ENCODE results near the gene SGTA. TPM values are rescaled to one million over a fixed set of nuclear protein-coding genes. Genes with fewer than 3 reads are reported as not detected.

SGTA gene
- total and polyA plus RNA-seq, 2 donors from 2014 or later: 50.4 to 66.2 TPM

DNA sequence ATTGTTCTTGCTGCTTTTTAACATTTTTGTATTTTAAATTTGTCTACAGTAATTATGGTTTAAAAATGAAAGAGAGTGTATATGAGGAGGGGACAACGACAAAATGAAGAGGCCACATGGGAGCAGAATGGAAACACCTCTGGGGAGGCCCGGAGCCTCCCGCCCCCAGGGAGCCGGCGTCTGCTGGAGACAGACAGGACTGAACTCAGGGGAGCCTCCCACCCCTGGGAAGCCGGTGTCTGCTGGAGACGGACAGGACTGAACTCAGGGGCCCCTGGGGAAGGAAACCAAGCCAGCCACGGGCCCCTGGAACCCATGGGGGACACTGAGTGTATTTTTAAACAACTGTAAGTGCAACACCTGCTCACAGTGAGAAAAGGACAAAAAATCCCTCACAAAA lies 26.6 kb downstream of the SGTA start:
- Histone ChIP-seq H3K4me3 (ENCODE audit: low read length in 3 of 3) (no peak overlapping the region), H3K4me1 (ENCODE audit: control insufficient read depth in 2 of 3, insufficient read depth in 2 of 3, low read depth in 1 of 3, low read length in 3 of 3) (no peaks in the 10 kb centered on the region), H3K36me3 (ENCODE audit: control insufficient read depth in 2 of 3, insufficient read depth in 3 of 3, low read length in 3 of 3) (peaks cover 0 to 13% (median 7%) of the 10 kb centered on the region in 3 donors), H3K27me3 (ENCODE audit: control insufficient read depth, insufficient read depth, low read length) (no peaks in the 10 kb centered on the region), H3K9ac (ENCODE audit: low read length in 3 of 3) (no peak overlapping the region), H3K9me3 (ENCODE audit: control insufficient read depth in 2 of 3, insufficient read depth in 1 of 3, low read length in 3 of 3) (no peaks in the 10 kb centered on the region), H3K27ac (ENCODE audit: low read depth in 2 of 2, low read length in 2 of 2) (no peak overlapping the region)
- DNase-seq: no peak
- intact Hi-C loops (cut with DNase I): no loop called here
- no peak for FAIRE-seq
- TF ChIP-seq CTCF (IDR thresholded peaks at IDR 0.05; ENCODE audit: borderline replicate concordance, extremely low read depth, insufficient read depth): no peak

DNA sequence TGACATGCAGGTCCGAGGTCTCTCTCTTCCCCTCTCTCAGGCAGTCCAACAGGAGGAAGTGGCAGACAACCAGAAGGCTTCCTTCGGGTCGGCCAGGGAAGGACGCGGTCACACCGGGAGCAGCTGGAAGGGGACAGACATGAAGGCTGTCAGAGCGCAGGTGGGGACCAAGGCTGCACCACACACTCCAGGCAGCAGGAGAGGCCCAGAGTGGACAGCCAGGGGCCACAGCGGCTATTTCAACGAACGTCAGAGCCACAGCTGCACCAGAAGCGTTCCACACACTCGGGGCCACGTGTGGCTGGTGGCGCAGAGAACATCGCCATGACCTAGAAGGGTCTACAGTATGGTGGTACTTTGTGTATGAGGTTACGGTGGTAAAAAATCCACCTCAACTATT lies 27.3 kb downstream of the SGTA start:
- Histone ChIP-seq H3K36me3 (ENCODE audit: control insufficient read depth in 2 of 3, insufficient read depth in 3 of 3, low read length in 3 of 3) (peaks cover 0 to 10% (median 7%) of the 10 kb centered on the region in 3 donors), H3K27me3 (ENCODE audit: control insufficient read depth, insufficient read depth, low read length) (no peaks in the 10 kb centered on the region), H3K27ac (ENCODE audit: low read depth in 2 of 2, low read length in 2 of 2) (no peak overlapping the region), H3K9me3 (ENCODE audit: control insufficient read depth in 2 of 3, insufficient read depth in 1 of 3, low read length in 3 of 3) (no peaks in the 10 kb centered on the region), H3K9ac (ENCODE audit: low read length in 3 of 3) (no peak overlapping the region), H3K4me3 (ENCODE audit: low read length in 3 of 3) (no peak overlapping the region), H3K4me1 (ENCODE audit: control insufficient read depth in 2 of 3, insufficient read depth in 2 of 3, low read depth in 1 of 3, low read length in 3 of 3) (no peaks in the 10 kb centered on the region)
- DNase-seq: no peak
- TF ChIP-seq CTCF (IDR thresholded peaks at IDR 0.05; ENCODE audit: borderline replicate concordance, extremely low read depth, insufficient read depth): no peak
- FAIRE-seq: no peak
- intact Hi-C loops (cut with DNase I): no loop called here

GRCh38 chr19:2755448-2755705 lies 27.7 kb downstream of the SGTA start:
- Histone ChIP-seq H3K9me3 (ENCODE audit: control insufficient read depth in 2 of 3, insufficient read depth in 1 of 3, low read length in 3 of 3) (no peaks in the 10 kb centered on the region), H3K9ac (ENCODE audit: low read length in 3 of 3) (no peak overlapping the region), H3K27me3 (ENCODE audit: control insufficient read depth, insufficient read depth, low read length) (no peaks in the 10 kb centered on the region), H3K4me1 (ENCODE audit: control insufficient read depth in 2 of 3, insufficient read depth in 2 of 3, low read depth in 1 of 3, low read length in 3 of 3) (no peaks in the 10 kb centered on the region), H3K4me3 (ENCODE audit: low read length in 3 of 3) (no peak overlapping the region), H3K27ac (ENCODE audit: low read depth in 2 of 2, low read length in 2 of 2) (no peak overlapping the region), H3K36me3 (ENCODE audit: control insufficient read depth in 2 of 3, insufficient read depth in 3 of 3, low read length in 3 of 3) (peaks cover 0 to 9% (median 7%) of the 10 kb centered on the region in 3 donors)
- DNase-seq (no peak), FAIRE-seq (no peak)
- no peak for TF ChIP-seq CTCF (IDR thresholded peaks at IDR 0.05; ENCODE audit: borderline replicate concordance, extremely low read depth, insufficient read depth)
- intact Hi-C loops (cut with DNase I): no loop called here

All from kidney (tissue), 14 donors.